NCI-H128 (cell line): Measurements from ENCODE around the gene CDH4.
A peak's percentile ranks its signal among the peaks of the same experiment; 100 is the strongest.
"Not testable (repeated sequence)": the region's sequence is repeated elsewhere in the genome, so short reads cannot be mapped to it uniquely, and the experiment has no call there.

Source experiments
- DNase-seq: peaks from one replicate; lab custom pipeline; 2025; ENCODE audit not compliant: unreplicated experiment; lab: John Stamatoyannopoulos, UW

Gene CDH4

GRCh38 chr20:61941721-61942405, 689.8 kb downstream of the CDH4 start:
- DNase-seq, result no peak

- DNase-seq, result no peak
Observed at GRCh38 chr20:61942526-61942925, 690.5 kb downstream of the CDH4 start.

- DNase-seq, result not testable (repeated sequence)
Observed at GRCh38 chr20:61944967-61945366, 692.9 kb downstream of the CDH4 start.

GRCh38 chr20:61945495-61945894, 693.4 kb downstream of the CDH4 start:
- DNase-seq, result not testable (repeated sequence)

- not testable (repeated sequence) for DNase-seq
Observed at GRCh38 chr20:61948056-61948455, 696.0 kb downstream of the CDH4 start.

- no peak for DNase-seq
Observed at GRCh38 chr20:61948586-61949362, 696.7 kb downstream of the CDH4 start.

GRCh38 chr20:61949363-61949713, 697.3 kb downstream of the CDH4 start:
- DNase-seq, result no peak

- DNase-seq, result no peak
Observed at GRCh38 chr20:61949714-61950640, 697.9 kb downstream of the CDH4 start.

GRCh38 chr20:61950641-61951071, 698.6 kb downstream of the CDH4 start:
- DNase-seq, result no peak

- no peak for DNase-seq
Observed at GRCh38 chr20:61951695-61952533, 699.9 kb downstream of the CDH4 start.

GRCh38 chr20:61953037-61954021, 701.3 kb downstream of the CDH4 start:
- DNase-seq, result no peak

- peak; percentile 67 for DNase-seq
Observed at GRCh38 chr20:61954276-61955021, 702.4 kb downstream of the CDH4 start.

GRCh38 chr20:61955668-61956395, 703.8 kb downstream of the CDH4 start:
- no peak for DNase-seq

- no peak for DNase-seq
Observed at GRCh38 chr20:61956396-61957342, 704.6 kb downstream of the CDH4 start.

GRCh38 chr20:61957961-61958715, 706.1 kb downstream of the CDH4 start:
- no peak for DNase-seq
